Measurements from ENCODE around the gene CCDC142. TPM values are rescaled to one million over a fixed set of nuclear protein-coding genes. Genes with fewer than 3 reads are reported as not detected.
A peak's percentile ranks its signal among the peaks of the same experiment; 100 is the strongest.
"Not testable (repeated sequence)": the region's sequence is repeated elsewhere in the genome, so short reads cannot be mapped to it uniquely, and the experiment has no call there.

CCDC142 gene
- total RNA-seq, 1 donor from 2014 or later: 16.1 TPM

DNA sequence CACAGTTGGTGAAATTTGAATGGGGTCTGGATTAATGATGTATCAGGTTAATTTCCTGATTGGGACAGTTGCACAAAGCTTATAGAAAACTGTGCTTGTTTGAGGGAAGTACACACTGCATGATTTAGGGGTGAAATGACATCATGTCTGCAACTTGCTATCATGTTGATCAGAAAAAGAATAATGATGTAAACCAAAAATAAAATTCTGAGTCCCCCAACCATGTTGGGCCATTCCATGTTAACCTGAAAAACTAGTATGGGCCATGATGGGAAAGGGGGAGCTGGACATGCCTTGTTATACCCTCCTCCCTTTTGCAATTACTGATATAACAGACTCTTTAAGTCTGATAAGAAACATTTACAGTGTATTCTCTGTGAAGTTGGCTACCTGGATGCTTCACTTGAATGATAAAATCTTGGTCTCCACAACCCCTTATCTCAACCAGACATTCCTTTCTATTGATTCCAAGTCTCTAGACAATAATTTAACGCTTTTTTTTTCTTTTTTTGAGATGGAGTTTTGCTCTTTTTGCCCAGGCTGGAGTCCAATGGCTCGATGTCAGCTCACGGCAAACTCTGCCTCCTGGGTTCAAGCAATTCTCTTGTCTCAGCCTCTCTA is 32.1 kb downstream of the CCDC142 start:
- intact Hi-C loops (cut with DNase I): no loop called here
- peaks cover 8% of the 10 kb centered on the region for H3K4me1 ChIP-seq

DNA sequence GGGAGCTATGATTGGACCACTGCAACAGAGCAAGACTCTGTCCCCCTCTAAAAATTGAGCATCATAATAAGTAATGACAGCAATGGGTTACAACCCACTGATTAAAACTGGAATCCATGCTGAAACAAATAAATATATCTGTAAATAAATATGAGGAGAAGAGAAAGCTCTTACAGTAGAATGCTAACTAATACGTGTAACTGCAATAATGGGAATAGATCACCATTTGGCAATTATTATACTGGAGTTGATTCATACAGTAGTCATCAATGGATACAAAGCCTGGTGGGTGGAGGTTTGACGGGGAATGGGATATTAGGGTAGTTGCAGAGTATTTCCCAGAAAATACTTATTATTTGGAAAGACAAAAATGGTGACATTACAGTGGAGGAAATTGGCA is 34.0 kb downstream of the CCDC142 start:
- Histone ChIP-seq H3K9me3 (no peaks in the 10 kb centered on the region), H3K4me1 (no peaks in the 10 kb centered on the region), H3K27me3 (no peaks in the 10 kb centered on the region), H3K27ac (no peak overlapping the region), H3K36me3 (no peaks in the 10 kb centered on the region), H3K4me3 (no peak overlapping the region)
- TF ChIP-seq, protein P1, sequence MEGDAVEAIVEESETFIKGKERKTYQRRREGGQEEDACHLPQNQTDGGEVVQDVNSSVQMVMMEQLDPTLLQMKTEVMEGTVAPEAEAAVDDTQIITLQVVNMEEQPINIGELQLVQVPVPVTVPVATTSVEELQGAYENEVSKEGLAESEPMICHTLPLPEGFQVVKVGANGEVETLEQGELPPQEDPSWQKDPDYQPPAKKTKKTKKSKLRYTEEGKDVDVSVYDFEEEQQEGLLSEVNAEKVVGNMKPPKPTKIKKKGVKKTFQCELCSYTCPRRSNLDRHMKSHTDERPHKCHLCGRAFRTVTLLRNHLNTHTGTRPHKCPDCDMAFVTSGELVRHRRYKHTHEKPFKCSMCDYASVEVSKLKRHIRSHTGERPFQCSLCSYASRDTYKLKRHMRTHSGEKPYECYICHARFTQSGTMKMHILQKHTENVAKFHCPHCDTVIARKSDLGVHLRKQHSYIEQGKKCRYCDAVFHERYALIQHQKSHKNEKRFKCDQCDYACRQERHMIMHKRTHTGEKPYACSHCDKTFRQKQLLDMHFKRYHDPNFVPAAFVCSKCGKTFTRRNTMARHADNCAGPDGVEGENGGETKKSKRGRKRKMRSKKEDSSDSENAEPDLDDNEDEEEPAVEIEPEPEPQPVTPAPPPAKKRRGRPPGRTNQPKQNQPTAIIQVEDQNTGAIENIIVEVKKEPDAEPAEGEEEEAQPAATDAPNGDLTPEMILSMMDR (IDR thresholded peaks at IDR 0.05): no peak
- DNase-seq (no peak), ATAC-seq (no peak)
- intact Hi-C loops (cut with DNase I): no loop called here

More for the DNA sequence above, 32.1 kb downstream of the CCDC142 start:
- Histone ChIP-seq H3K4me3 (no peak overlapping the region), H3K36me3 (no peaks in the 10 kb centered on the region), H3K27ac (no peak overlapping the region), H3K9me3 (no peaks in the 10 kb centered on the region), H3K27me3 (no peaks in the 10 kb centered on the region)
- TF ChIP-seq, protein P1 (IDR thresholded peaks at IDR 0.05): no peak
- DNase-seq: no peak
- no peak for ATAC-seq

DNA sequence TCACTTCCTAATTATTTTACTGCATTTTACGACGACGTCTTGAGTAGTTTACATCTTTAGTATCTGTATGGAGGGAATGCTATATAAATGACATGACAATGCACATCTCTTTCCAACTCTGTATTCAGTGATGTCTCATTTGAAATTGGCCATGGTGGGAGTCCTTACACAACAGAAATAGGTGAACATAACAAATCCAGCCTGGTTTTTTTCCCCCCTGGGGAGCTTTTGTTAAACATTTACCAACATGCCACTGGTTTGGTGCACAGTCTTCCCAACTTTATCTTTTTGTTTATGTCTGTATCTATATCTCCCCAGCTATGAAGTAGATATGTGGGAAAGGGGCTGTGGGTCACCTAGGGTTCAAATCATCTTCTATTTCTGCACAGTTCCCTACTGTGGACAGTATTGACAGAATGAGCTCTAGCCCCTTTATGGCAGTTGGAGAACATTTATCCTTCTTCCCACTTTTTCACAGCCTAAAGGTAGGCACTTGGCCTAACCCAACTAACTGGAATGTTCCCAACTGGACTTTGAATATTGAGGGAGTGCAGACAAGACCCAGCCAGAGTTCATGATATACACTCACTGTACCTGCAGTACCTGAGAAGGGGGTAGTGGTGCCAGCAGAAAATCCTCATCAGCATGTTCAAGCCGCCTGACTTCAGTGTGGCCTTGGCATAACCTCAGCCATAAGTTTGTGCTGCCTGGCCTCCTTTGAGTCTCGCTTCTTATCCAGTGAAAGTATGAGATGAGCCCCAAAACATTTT is 35.4 kb downstream of the CCDC142 start:
- Histone ChIP-seq H3K9me3 (no peaks in the 10 kb centered on the region), H3K36me3 (no peaks in the 10 kb centered on the region), H3K27me3 (peaks cover 2% of the 10 kb centered on the region), H3K4me1 (no peaks in the 10 kb centered on the region), H3K4me3 (no peak overlapping the region), H3K27ac (no peak overlapping the region)
- DNase-seq (no peak), ATAC-seq (no peak)
- TF ChIP-seq, protein P1 (IDR thresholded peaks at IDR 0.05): no peak
- intact Hi-C loops (cut with DNase I): no loop called here

DNA sequence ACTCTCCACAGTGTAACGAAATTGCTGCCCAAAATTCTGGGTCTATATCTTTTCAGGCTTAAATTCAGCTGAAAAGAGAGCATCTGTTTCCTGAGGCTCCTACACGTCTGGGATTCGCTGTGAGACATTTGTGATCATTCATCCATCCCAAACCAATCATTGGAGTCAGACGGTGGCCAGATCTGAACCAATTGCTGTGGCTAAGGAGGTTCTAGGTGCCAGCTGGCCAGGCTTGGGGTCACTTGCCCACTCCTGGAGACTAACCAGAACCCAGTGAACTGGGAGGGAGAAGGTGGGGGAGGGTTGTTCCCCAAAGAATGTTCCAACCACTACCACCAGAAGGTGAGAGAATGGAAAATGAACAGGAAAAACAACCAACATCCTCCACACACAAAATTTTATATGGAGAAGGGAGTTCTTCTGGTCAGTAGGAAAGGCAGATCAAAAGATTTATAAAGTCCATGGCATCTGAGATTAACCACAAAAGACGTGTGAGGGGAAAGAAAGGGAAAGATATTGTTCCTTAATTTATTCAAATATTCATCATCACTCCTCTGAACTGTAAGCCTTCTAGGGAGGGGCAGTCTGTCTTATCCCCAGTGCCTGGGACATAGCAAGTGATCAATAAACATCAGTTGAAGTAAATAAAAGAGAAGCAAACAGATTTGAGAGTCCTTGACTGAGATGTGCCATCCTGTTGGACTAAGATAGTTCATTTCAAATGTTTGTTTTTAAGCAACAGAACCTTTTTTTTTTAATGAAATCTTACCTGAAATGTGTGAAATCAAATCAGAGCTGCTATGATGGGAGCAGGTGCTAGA is 38.1 kb downstream of the CCDC142 start:
- intact Hi-C loops (cut with DNase I): no loop called here
- Histone ChIP-seq H3K27ac (no peak overlapping the region), H3K4me1 (peaks cover 16% of the 10 kb centered on the region), H3K36me3 (no peaks in the 10 kb centered on the region), H3K9me3 (no peaks in the 10 kb centered on the region), H3K27me3 (peaks cover 13% of the 10 kb centered on the region), H3K4me3 (no peak overlapping the region)
- TF ChIP-seq, protein P1 (IDR thresholded peaks at IDR 0.05): no peak
- DNase-seq (no peak), ATAC-seq (no peak)

DNA sequence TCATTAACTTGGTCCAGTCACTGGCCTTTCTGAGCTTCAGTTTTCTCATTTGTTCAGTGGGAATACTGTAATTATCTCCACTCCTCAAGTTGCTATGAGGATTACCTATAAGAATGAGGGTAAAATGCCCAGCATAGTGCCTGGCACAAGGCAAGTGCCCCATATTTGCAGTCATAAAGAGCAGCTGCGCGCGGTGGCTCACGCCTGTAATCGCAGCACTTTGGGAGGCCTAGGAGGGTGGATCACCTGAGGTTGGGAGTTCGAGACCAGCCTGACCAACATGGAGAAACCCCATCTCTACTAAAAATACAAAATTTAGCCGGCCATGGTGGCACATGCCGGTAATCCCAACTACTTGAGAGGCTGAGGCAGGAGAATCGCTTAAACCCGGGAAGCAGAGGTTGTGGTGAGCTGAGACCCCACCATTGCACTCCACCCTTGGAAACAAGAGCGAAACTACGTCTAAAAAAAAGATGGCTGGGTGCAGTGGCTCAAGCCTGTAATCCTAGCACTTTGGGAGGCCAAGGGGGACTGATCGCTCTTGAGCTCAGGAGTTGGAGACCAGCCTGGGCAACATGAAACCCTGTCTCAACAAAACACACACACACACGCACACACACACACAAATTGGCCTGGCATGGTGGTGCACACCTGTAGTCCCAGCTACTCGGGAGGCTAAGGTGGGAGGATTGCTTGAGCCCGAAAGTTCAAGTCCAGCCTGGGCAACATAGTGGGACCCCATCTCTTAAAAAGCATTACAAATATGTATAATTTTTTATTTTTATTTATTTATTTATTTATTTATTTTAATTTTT is 40.1 kb downstream of the CCDC142 start:
- Histone ChIP-seq H3K4me3 (peak overlapping the region; percentile 62), H3K4me1 (peaks cover 26% of the 10 kb centered on the region), H3K27me3 (peaks cover 13% of the 10 kb centered on the region), H3K27ac (peak overlapping the region; percentile 84)
- H3K36me3 ChIP-seq; ATAC-seq; intact Hi-C loops (cut with DNase I); H3K9me3 ChIP-seq: not testable (repeated sequence)
- peak; percentile 44 for DNase-seq
